Neural cell (in vitro differentiated cells): ENCODE measurements around the gene FILIP1L. TPM values are rescaled to one million over a fixed set of nuclear protein-coding genes. Genes with fewer than 3 reads are reported as not detected.

ENCODE experiments used
- H2AFZ ChIP-seq: fragments of 200-600, 300-800 bp; sonication (generic), shearing (Covaris generic); 2 replicates; pipeline ENCODE4 v1.6.0; 2014; ENCODE audit warnings: low read depth, mild to moderate bottlenecking, antibody characterized with exemption, low read length, moderate library complexity
- H3F3A ChIP-seq: fragments of 200-600 bp; shearing (Covaris generic); 2 replicates; pipeline ENCODE4 v1.6.1; 2016; ENCODE audit warnings: mild to moderate bottlenecking, moderate library complexity, mixed read lengths, antibody characterized with exemption, low read length; ENCODE audit not compliant: insufficient read depth, poor library complexity, severe bottlenecking
- H3K27ac ChIP-seq: fragments of 200-600, 300-800 bp; sonication (generic), shearing (Covaris generic); 2 replicates; pipeline ENCODE4 v1.5.1; 2014; ENCODE audit warnings: mild to moderate bottlenecking, low read length, moderate library complexity
- H3K27me3 ChIP-seq: fragments of 300-800, 200-600 bp; sonication (generic), shearing (Covaris generic); 2 replicates; pipeline ENCODE4 v1.6.0; 2014; ENCODE audit warnings: mild to moderate bottlenecking, low read depth, low read length, moderate library complexity; ENCODE audit not compliant: insufficient read depth
- H3K36me3 ChIP-seq: fragments of 300-800, 200-600 bp; sonication (generic), shearing (Covaris generic); 2 replicates; pipeline ENCODE4 v1.5.1; 2014; ENCODE audit warnings: mild to moderate bottlenecking, antibody characterized with exemption, low read length, moderate library complexity; ENCODE audit not compliant: insufficient read depth
- H3K4me2 ChIP-seq: fragments of 300-800, 200-600 bp; sonication (generic), shearing (Covaris generic); 2 replicates; pipeline ENCODE4 v1.6.0; 2014; ENCODE audit warnings: mild to moderate bottlenecking, low read length
- H3K4me3 ChIP-seq: fragments of 300-800, 200-600 bp; sonication (generic), shearing (Covaris generic); 2 replicates; pipeline ENCODE4 v1.5.1; 2014; ENCODE audit warnings: mild to moderate bottlenecking, low read length, moderate library complexity
- H3K79me2 ChIP-seq: fragments of 200-600 bp; shearing (Covaris generic); replicated peaks from 2 replicates; pipeline ENCODE4 v1.6.0; 2014; ENCODE audit warnings: mild to moderate bottlenecking, low read length, moderate library complexity; ENCODE audit not compliant: insufficient read depth
- H3K9ac ChIP-seq: fragments of 300-800, 200-600 bp; sonication (generic), shearing (Covaris generic); 2 replicates; pipeline ENCODE4 v1.6.1; 2016; ENCODE audit warnings: mild to moderate bottlenecking, low read length, mixed read lengths
- H3K9me2 ChIP-seq: fragments of 200-600 bp; shearing (Covaris generic); 2 replicates; pipeline ENCODE4 v1.6.1; 2016; ENCODE audit warnings: mild to moderate bottlenecking, low read length, mixed read lengths; ENCODE audit not compliant: insufficient read depth
- H3K9me3 ChIP-seq: fragments of 200-600, 300-800 bp; sonication (generic), shearing (Covaris generic); 2 replicates; pipeline ENCODE4 v1.6.1; 2016; ENCODE audit warnings: mild to moderate bottlenecking, mixed run types, low read length, moderate library complexity, mixed read lengths
- H4K20me1 ChIP-seq: fragments of 200-600 bp; shearing (Covaris generic); 2 replicates; pipeline ENCODE4 v1.6.1; 2016; ENCODE audit warnings: mild to moderate bottlenecking, mixed run types; ENCODE audit not compliant: insufficient read depth
- EP300 ChIP-seq: fragments of 450-650 bp; conservative IDR thresholded peaks from 2 replicates; pipeline ENCODE4 v1.6.1; 2014; ENCODE audit warnings: antibody characterized with exemption, mild to moderate bottlenecking, moderate library complexity; ENCODE audit not compliant: poor library complexity, severe bottlenecking
- EZH2 ChIP-seq: fragments of 200-600, 300-800 bp; shearing (Covaris generic), sonication (generic); IDR thresholded peaks from 2 replicates; pipeline ENCODE4 v1.6.1; 2014; ENCODE audit warnings: antibody characterized with exemption, low read length, borderline replicate concordance, mild to moderate bottlenecking; ENCODE audit not compliant: insufficient read depth, poor library complexity, severe bottlenecking
- MXI1 ChIP-seq: fragments of 450-650 bp; conservative IDR thresholded peaks from 2 replicates; pipeline ENCODE4 v1.6.1; 2014; ENCODE audit warnings: antibody characterized with exemption, mild to moderate bottlenecking; ENCODE audit not compliant: poor library complexity, severe bottlenecking
- POLR2AphosphoS5 ChIP-seq: IDR thresholded peaks from 2 replicates; pipeline ENCODE4 v1.6.1; 2012
- RAD21 ChIP-seq: fragments of 450-650 bp; conservative IDR thresholded peaks from 2 replicates; pipeline ENCODE4 v1.6.1; 2014; ENCODE audit warnings: antibody characterized with exemption, mild to moderate bottlenecking, moderate library complexity
- REST ChIP-seq: IDR thresholded peaks from 2 replicates; pipeline ENCODE4 v1.6.1; 2012; ENCODE audit warnings: borderline replicate concordance
- SMC3 ChIP-seq: fragments of 450-650 bp; conservative IDR thresholded peaks from 2 replicates; pipeline ENCODE4 v1.6.1; 2014; ENCODE audit warnings: antibody characterized with exemption, mild to moderate bottlenecking, moderate library complexity; ENCODE audit not compliant: poor library complexity
- TAF1 ChIP-seq: IDR thresholded peaks from 2 replicates; pipeline ENCODE4 v1.6.1; 2012; ENCODE audit warnings: low read depth
- polyA plus RNA-seq: library from polyadenylated mRNA; depleted of rRNA; stranded (reverse); fragments of >200 nt; gene quantifications from 2 replicates; pipeline ENCODE4 v1.2.3, GENCODE V29; 2014
- TF ChIP-seq, protein P1 (sequence below): fragments of 450-650 bp; IDR thresholded peaks from 2 replicates; pipeline ENCODE4 v1.5.1; 2014; ENCODE audit warnings: antibody characterized with exemption, mild to moderate bottlenecking, moderate library complexity; ENCODE audit not compliant: poor library complexity, severe bottlenecking

The FILIP1L gene
- polyA plus RNA-seq, 1 donor from 2014 or later, result 0.27 TPM

DNA sequence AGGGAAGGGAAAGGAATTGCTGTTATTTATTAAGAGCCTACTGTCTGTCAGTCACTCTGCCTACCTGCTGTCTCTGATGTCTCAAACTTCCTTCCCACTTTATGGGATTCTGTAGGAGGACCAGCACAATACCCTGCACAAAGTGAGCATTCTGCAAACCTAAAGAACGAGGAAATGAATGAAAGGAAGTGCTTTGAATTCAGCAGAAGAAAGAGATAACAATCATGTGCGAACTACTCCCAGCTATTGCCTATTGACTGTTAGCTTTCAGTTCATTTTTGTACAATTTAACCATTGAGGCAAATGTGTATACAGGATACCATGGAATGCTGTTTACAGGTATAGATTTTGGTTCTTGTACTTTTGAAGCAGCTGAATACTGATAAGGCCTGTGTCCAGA is 229.8 kb downstream of the FILIP1L start:
- no peaks in the 10 kb centered on the region for H3K9me2 ChIP-seq
- H2AFZ ChIP-seq, result no peak overlapping the region
- no peak overlapping the region for H3K27ac ChIP-seq
- no peaks in the 10 kb centered on the region for H3K9me3 ChIP-seq
- H4K20me1 ChIP-seq, result no peaks in the 10 kb centered on the region
- no peak overlapping the region for H3K4me3 ChIP-seq
- H3K79me2 ChIP-seq, result no peaks in the 10 kb centered on the region
- TF ChIP-seq MXI1 (no peak), RAD21 (no peak), REST (no peak), SMC3 (no peak), EZH2 (no peak), EP300 (no peak), POLR2AphosphoS5 (no peak), TAF1 (no peak)
- TF ChIP-seq, protein P1, sequence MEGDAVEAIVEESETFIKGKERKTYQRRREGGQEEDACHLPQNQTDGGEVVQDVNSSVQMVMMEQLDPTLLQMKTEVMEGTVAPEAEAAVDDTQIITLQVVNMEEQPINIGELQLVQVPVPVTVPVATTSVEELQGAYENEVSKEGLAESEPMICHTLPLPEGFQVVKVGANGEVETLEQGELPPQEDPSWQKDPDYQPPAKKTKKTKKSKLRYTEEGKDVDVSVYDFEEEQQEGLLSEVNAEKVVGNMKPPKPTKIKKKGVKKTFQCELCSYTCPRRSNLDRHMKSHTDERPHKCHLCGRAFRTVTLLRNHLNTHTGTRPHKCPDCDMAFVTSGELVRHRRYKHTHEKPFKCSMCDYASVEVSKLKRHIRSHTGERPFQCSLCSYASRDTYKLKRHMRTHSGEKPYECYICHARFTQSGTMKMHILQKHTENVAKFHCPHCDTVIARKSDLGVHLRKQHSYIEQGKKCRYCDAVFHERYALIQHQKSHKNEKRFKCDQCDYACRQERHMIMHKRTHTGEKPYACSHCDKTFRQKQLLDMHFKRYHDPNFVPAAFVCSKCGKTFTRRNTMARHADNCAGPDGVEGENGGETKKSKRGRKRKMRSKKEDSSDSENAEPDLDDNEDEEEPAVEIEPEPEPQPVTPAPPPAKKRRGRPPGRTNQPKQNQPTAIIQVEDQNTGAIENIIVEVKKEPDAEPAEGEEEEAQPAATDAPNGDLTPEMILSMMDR, result no peak
- no peak overlapping the region for H3K9ac ChIP-seq
- H3K36me3 ChIP-seq, result no peaks in the 10 kb centered on the region
- no peaks in the 10 kb centered on the region for H3K27me3 ChIP-seq
- no peak overlapping the region for H3K4me2 ChIP-seq
- no peaks in the 10 kb centered on the region for H3F3A ChIP-seq

- no peaks in the 10 kb centered on the region for H3F3A ChIP-seq
- no peaks in the 10 kb centered on the region for H3K79me2 ChIP-seq
- no peaks in the 10 kb centered on the region for H3K36me3 ChIP-seq
- no peak overlapping the region for H3K27ac ChIP-seq
- H2AFZ ChIP-seq, result no peak overlapping the region
- no peaks in the 10 kb centered on the region for H3K27me3 ChIP-seq
- H3K4me3 ChIP-seq, result no peak overlapping the region
- TF ChIP-seq MXI1 (no peak), EP300 (no peak), EZH2 (no peak), POLR2AphosphoS5 (no peak), SMC3 (no peak), REST (no peak), RAD21 (no peak), TAF1 (no peak)
- TF ChIP-seq, protein P1, result no peak
- H4K20me1 ChIP-seq, result no peaks in the 10 kb centered on the region
- no peak overlapping the region for H3K9ac ChIP-seq
- H3K9me3 ChIP-seq, result no peaks in the 10 kb centered on the region
- no peak overlapping the region for H3K4me2 ChIP-seq
- no peaks in the 10 kb centered on the region for H3K9me2 ChIP-seq
Observed at GRCh38 chr3:99883693-99884092, 230.6 kb downstream of the FILIP1L start.
